NCI-H2171 (cell line): ENCODE data around the gene NDUFB4.

Source experiments
- DNase-seq: peaks from one replicate; lab custom pipeline; 2025; lab: John Stamatoyannopoulos, UW

NDUFB4 gene

DNA sequence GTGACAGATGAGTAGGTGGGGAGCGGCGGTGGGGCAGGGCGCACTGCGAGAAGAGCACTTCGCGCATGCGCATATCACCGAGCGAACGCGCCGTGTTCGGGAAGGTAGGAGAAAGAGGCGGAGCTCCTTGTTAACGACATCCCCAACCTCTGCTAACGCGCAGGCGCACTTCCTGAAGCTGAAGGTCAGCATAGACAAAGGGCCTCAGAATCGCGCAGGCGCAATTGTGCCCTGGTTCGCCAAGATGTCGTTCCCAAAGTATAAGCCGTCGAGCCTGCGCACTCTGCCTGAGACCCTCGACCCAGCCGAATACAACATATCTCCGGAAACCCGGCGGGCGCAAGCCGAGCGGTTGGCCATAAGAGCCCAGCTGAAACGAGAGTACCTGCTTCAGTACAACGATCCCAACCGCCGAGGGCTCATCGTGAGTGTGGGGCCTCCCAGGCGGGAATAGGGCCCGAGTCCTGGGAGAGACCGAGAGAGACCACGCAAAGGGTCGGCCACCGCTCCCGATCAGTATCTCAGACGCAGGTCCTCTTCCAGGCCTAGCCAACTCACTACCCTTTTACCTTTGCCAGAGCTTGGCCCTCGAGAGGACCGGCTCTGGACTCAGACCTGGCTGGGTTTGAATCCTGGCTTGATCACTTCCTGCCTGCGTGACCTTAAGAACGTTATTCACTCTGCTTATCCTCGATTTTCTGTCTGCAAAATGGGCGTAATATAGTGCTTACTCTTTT lies at the start of gene NDUFB4:
Gene NDUFB4, plus strand, starts transcription at position 221 of the 737 bp plus-strand sequence. Its CDS starts 24 bp downstream, at position 245.
- DNase-seq: peak; percentile 97

DNA sequence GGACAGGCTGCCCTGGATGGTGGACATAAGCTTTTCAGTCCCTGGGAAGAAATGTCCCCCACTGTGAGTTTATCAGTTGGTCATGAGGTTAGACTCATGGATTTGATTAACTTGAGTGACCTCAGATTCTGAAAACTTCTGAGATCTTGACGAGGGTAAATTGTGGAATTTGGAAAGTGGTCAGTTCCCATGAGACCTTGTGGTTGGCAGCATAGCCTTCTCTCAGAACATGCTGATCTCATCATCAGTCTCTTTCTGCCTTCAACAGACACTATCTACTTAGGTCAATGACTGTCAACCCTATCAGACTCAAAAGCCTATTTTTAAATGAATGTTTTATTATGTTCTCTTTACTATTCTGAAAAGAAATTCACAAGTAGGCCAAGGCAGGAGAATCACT lies 45.6 kb upstream of the NDUFB4 start:
- DNase-seq: no peak

DNA sequence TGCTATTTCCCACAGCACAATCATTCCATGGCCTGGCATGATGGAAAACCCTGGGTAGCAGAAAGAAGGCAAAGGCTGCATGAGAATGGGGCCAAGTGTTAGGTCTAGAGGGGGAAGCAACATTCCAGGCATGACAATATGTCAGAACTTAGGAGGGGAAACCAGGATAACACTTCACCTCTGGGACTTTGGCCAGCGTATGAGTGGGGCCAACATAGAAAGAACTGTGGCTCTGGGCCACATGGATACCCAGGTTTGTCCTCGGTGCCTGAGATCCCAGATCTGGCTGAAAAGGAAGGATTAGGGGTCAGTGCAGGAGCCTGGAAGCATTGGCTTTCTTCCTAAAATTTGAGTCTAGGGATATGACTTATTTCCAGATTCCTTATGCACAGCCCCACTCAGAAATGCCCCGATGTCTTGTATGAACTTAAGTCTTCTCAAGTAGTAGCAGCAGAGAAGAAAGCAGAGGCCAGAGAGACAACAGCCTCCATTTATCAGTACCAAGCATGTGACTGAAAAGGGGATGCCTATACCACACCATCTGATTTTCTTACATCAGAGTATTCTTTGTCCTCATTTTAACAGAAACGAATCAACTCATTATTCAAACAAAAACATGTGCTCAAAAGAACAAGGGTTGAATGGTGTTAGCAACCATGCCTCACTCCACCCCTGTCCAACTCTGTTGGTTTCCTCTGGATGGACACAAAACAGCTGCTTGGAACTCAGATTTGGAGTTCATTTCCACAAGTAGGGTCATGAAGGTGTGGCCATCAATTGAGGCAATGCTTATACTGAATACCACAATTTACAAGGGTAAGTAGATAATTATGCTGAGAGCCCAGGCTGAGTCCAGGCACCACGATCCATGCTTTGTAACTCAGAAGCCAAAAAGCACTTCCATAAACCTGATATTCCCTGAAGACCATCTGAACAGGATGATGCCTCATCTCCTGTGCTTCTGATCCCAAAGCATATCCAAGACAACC lies 43.7 kb upstream of the NDUFB4 start:
- no peak for DNase-seq

GRCh38 chr3:120554812-120555606 lies 41.1 kb upstream of the NDUFB4 start:
- no peak for DNase-seq

GRCh38 chr3:120555657-120556509 lies 40.3 kb upstream of the NDUFB4 start:
- no peak for DNase-seq

GRCh38 chr3:120557115-120557514 lies 39.0 kb upstream of the NDUFB4 start:
- no peak for DNase-seq

DNA sequence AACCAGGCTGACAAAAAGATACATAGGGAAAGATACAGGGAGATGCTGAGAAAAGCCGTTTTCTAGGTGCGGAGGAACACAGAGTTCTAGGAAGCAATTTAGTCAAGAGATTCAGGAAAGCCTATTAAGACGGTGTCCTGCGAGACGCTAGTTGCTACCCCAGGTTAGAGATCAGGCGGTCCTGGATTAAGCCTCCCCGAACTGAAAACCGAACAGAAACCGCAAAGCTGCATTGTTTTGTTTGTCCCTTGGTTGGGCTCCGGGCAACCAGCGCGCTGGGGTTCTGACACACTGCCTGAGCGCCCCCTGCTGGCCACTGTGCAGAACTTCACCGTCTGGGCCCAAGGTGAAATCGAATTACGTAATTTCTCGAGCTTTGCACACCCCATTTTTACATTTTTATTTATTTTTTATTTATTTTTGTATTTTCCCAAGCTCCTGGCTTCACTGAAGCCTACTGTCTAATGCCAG lies 37.3 kb upstream of the NDUFB4 start:
- DNase-seq: peak; percentile 75

DNA sequence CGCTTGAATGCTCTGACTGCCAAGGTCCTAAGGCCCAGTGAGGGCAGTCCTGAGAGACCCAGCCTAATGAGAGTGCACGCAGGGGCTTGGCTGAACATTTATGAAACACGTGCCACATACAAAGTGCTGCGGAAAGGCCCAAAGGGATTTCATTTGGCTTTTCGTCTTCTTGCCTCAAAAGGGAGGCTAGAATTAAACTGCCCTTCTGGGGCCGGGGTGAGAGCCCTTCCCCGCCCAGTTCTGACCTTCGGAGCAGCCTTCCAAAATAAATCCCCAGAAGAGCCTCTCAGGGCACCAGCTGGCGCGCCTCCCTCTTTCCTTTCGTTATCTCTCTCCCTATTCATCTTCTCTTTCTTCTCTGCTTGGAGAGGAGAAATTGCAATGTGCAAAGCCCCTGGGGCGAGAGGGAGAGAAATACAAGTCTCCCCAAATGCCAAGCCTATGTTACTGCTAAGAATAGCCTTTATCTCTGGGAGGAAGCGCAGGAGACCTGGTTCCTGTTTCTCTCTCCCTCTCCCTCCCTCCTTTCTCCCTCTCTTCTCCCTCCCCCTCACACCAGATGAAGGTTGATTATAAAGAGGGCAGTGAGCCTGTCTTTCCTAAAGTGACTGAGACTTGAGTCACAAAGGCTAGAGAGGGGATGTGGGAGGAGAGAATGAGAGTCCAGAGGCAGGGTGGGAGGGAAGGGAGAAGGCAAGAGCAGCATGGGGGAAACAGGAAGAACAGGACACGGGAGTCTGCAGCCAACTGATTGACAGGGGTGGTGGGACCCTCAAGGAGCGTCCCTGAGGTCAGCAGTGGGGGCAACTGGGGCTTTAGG lies 36.7 kb upstream of the NDUFB4 start:
- DNase-seq: no peak

DNA sequence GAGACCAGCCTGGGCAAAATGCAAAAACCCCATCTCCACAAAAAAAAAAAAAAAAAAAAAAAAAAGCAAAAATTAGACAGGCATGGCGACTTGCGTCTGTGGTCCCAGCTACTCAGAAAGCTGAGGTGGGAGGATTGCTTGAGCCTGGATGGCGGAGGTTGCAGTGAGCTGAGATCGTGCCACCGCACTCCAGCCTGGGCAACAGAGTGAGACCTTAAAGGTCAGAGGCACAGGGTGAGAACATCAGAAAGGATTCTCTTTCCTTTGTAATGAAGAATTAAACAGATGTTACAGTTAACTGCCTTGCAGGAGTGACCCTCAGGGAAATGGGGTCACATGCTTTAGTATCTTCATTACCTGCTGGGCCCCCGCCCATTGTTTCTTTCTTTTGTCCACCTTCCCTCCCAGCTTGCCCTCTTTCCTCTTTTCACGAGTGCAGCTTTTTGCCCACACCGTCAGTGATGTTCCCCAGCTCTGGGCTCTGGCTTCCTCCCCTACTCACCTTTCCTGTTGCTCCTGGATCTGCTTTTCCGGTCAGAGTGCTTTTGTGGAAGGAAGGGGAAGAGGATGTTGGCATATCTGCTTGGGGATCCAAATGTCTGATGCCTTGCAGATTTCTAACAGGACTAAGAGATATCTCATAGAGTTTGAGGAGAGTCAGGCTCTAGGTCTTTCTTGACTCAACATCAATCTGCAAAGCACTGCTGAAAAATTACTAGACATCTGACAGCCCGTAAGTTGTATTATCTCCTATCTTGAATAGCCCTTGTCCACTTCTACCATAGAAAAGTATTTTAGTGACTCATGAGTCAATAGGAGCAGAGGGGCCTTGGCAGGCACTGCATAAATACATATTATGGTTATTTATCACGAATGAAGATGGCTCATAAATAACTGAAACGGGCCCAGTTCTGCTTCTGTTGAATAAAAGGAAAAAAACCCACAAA lies 35.6 kb upstream of the NDUFB4 start:
- no peak for DNase-seq

DNA sequence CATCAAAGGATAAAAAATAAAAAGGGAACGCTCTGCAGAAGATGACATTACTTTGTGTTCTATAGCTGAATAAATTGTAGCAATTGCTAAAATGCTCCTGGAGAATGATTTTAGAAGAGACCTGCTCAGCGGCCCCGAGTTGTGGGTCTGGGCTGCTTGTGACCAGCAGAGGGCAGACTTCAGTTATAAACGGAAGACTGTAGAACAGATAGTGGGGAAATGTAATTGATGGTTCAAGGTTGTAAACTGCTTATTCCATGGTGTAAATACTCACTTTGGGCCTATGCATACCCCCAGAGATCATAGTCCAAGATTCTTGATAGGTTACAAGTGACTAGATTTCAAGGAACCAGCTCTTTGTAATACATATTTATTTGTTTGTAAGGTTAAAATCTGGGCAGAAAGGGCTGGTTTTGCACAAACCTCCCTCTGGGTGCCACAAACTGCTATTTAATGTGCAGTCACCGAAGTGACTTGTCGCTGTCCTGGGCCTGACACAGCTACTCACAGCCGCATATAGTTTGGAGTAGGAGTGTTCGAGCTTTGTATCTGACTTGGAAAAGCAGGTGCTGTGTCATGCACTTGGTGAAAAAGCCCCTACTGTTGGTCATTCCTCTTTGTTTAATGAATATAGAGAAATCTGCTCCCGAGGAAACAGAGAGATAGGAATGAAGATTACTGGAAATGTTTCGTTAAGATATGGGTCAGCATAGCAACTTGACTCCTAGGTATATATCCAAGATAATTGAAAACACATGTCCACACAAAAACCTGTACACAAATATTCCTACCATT lies 34.7 kb upstream of the NDUFB4 start:
- peak; percentile 66 for DNase-seq

DNA sequence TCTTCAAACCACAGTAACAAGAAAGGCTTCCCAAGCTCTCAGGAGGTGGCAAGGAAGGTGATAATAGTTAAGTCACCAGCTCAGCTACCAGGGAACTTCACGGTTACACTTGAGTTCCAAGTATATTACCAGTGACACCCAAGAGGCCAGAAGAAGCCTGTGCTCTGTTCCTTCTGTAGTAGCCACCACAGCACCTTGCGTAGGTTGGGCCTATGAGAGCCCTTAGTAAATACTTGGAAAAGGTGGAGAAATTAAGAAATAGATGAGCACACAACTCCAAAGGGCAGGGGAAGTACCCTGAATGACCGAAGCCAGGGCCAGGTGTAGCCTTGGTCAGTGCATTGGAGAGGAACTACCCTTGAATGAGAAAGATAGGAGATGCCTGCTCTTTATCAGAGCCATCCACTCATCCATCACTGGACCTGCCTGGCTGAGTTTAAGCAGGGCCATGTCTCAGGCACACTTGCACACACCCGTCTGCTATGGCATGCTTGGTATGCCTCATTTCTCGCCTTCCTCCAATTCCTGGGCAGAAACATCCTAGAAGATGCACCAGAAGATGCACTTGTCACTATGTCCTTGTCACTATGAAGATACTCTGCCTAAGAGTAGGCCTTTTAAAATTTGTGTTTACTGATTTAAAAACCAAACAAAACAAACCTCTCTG lies 32.6 kb upstream of the NDUFB4 start:
- DNase-seq: no peak

GRCh38 chr3:120566243-120566975 lies 29.7 kb upstream of the NDUFB4 start:
- DNase-seq: no peak

DNA sequence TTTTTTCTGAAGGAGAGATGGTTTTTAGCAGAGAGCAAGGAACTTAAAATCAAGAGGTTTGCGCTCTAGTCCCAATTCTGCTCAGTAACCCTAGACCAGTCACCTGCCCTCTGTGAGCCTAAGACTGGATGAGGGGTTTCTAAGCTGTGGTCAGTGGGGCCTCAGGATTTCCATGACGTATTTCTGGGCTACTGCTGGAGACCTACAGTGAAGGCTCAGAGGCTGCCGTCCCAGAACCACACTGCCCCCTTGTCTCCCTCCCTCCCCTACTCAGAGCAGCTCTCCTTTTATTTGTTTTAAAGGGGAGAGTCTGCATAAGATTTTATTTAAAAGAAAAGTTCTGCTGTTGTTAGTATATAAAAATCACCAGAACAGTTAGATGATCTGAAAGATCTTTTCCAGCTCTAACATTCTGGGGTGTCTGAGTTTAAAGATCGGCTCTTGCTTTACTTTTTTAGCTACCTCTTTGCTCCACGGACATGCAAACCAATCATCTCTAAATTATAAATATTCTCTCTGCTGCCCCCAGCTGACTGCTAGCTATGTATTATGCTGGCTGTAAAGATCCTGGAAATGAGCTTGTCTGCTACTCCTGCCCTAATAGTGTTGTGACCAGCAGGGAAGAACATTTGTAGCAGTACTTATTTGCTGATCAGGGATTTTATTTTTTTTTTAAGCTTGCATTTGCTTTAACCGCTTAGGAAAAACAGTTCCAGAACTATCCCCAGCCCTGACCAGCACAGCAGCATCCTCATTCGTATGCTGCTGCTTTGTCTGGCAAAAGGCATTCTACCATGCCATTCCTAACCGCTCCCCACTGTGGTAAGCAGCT lies 28.6 kb upstream of the NDUFB4 start:
- no peak for DNase-seq

DNA sequence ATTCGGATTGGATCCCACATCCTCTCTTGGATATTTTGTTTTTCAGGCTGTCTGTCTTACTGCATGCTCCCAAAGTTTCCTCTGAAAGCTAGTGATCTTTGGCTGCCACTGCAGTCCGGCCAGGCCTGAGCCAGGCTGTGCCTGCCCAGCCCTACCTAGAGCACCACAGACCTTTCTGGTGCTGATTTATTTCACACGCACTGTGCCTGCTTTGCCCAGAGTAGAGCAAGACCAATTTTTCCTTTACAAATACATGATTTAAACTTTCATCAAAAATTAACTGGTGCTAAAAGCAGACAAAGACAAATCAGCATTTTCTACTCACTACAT lies 28.0 kb upstream of the NDUFB4 start:
- no peak for DNase-seq

DNA sequence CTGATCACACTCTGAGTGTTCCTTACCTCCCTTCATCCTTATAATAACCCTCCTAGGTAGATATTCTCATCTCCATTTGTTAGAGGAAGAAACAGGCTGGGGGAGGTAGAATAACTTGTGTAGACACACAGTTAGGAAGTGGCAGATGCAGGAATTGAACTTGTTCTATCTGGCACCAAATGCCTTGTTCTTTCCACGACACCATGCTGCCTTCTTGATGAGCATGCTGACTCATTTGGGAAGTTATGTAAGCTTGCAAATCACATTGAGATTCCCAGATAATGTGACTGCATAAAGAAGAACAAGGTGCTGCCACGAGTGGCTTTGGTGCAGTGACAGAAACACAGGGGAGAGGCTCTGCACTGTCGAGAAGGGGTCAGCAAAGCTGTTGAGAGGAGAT lies 27.5 kb upstream of the NDUFB4 start:
- no peak for DNase-seq
